Measurements from ENCODE around the gene CTNNAL1. TPM values are rescaled to one million over a fixed set of nuclear protein-coding genes. Genes with fewer than 3 reads are reported as not detected.

Gene CTNNAL1
- total RNA-seq, 1 experiment from 2014 or later, result 72.0 TPM

- Histone ChIP-seq H3K27me3 (replicated peaks; ENCODE audit: insufficient read depth, low read depth, low read length, poor library complexity) (no peaks in the 10 kb centered on the region), H3K9me3 (ENCODE audit: low read depth, low read length, poor library complexity, severe bottlenecking) (no peaks in the 10 kb centered on the region), H3K36me3 (ENCODE audit: insufficient read depth, low read length, poor library complexity, severe bottlenecking) (peaks cover 9% of the 10 kb centered on the region), H3K27ac (ENCODE audit: low read depth, low read length, poor library complexity, severe bottlenecking) (peak overlapping the region; percentile 68), H3K4me3 (ENCODE audit: low read depth, low read length, poor library complexity, severe bottlenecking) (no peak overlapping the region), H3K4me1 (ENCODE audit: insufficient read depth, low read length, poor library complexity, severe bottlenecking) (peaks cover 33% of the 10 kb centered on the region)
- no peak for DNase-seq (ENCODE audit: low spot score)
- ChIA-PET CTCF (no interaction called here), POLR2A (ENCODE audit: low non-redundant PET) (no interaction called here)
- no peak for TF ChIP-seq CTCF (conservative IDR thresholded peaks at IDR 0.05; ENCODE audit: low read depth, low read length)
- TF ChIP-seq EZH2 (IDR thresholded peaks at IDR 0.05; ENCODE audit: borderline replicate concordance, low read depth, low read length, poor library complexity, severe bottlenecking), result no peak
- no TSS peak for BruUV-seq (replicated peaks)
- intact Hi-C loops (cut with micrococcal nuclease; ENCODE audit: unreplicated experiment), result loop anchor here (5.0 kb wide), 1 partner anchor 103 kb away; the partner anchor contains the start of gene TMEM245
These were observed 1.4 kb upstream of the CTNNAL1 start for GRCh38 chr9:109014608-109015280.

GRCh38 chr9:109013679-109014607 lies 644 bp upstream of the CTNNAL1 start:
- POLR2A ChIA-PET (ENCODE audit: low non-redundant PET), result no interaction called here
- Histone ChIP-seq H3K36me3 (ENCODE audit: insufficient read depth, low read length, poor library complexity, severe bottlenecking) (peaks cover 4% of the 10 kb centered on the region), H3K4me1 (ENCODE audit: insufficient read depth, low read length, poor library complexity, severe bottlenecking) (peaks cover 33% of the 10 kb centered on the region), H3K27ac (ENCODE audit: low read depth, low read length, poor library complexity, severe bottlenecking) (peak overlapping the region; percentile 68), H3K4me3 (ENCODE audit: low read depth, low read length, poor library complexity, severe bottlenecking) (peak overlapping the region; percentile 94), H3K27me3 (replicated peaks; ENCODE audit: insufficient read depth, low read depth, low read length, poor library complexity) (no peaks in the 10 kb centered on the region), H3K9me3 (ENCODE audit: low read depth, low read length, poor library complexity, severe bottlenecking) (no peaks in the 10 kb centered on the region)
- CTCF ChIA-PET, result no interaction called here
- no peak for TF ChIP-seq CTCF (conservative IDR thresholded peaks at IDR 0.05; ENCODE audit: low read depth, low read length)
- intact Hi-C loops (cut with micrococcal nuclease; ENCODE audit: unreplicated experiment), result loop anchor here (5.0 kb wide), 1 partner anchor 103 kb away; the partner anchor contains the start of gene TMEM245
- BruUV-seq (replicated peaks), result no TSS peak
- peak; percentile 84 for DNase-seq (ENCODE audit: low spot score)

DNA sequence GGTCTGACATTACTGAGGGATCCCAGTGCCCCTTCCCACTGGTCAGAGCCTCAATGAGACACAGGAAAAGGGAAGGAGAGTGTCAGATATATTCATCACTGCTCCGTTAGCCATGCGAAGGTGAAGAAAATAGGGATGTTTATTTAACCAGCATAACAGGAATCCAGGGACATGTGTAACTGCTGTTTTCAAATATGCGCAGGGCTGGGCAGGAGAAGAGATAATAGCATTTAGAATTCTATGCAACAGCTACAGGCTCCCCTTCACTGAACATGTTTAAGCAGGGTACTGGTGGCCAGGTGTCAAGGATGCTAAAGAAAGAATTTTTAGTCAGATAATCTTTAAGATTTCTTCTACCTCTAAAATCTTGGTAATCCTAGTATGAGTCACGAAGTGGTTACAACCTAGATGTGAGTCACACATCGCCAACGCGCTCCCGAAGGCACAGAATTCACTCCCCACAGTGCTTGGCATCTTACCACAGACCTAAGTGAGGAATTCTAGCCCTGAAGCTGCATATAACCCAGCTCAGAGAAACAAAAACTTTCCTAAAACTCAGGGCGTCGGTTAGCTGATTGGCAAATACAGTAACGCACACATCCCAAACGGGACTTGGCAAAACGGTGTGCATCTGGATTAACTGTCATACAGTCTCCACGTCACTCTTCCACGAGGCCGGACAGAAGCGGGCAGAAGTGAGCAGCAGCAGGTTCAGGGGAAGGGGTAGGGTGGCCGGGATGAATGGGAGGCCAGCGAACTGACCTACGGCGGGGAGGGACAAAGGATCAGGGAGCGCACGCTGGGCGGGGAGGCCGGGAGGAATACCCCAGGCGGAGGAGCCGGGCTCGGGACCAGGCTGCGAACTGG lies 1.1 kb downstream of the CTNNAL1 start:
- Histone ChIP-seq H3K9me3 (ENCODE audit: low read depth, low read length, poor library complexity, severe bottlenecking) (no peaks in the 10 kb centered on the region), H3K36me3 (ENCODE audit: insufficient read depth, low read length, poor library complexity, severe bottlenecking) (no peaks in the 10 kb centered on the region), H3K4me3 (ENCODE audit: low read depth, low read length, poor library complexity, severe bottlenecking) (peak overlapping the region; percentile 94), H3K27me3 (replicated peaks; ENCODE audit: insufficient read depth, low read depth, low read length, poor library complexity) (no peaks in the 10 kb centered on the region), H3K4me1 (ENCODE audit: insufficient read depth, low read length, poor library complexity, severe bottlenecking) (peaks cover 33% of the 10 kb centered on the region), H3K27ac (ENCODE audit: low read depth, low read length, poor library complexity, severe bottlenecking) (peak overlapping the region; percentile 84)
- POLR2A ChIA-PET (ENCODE audit: low non-redundant PET), result no interaction called here
- CTCF ChIA-PET, result no interaction called here
- BruUV-seq (replicated peaks), result TSS peak; percentile 39
- TF ChIP-seq CTCF (conservative IDR thresholded peaks at IDR 0.05; ENCODE audit: low read depth, low read length) (no peak), EZH2 (IDR thresholded peaks at IDR 0.05; ENCODE audit: borderline replicate concordance, low read depth, low read length, poor library complexity, severe bottlenecking) (no peak)
- intact Hi-C loops (cut with micrococcal nuclease; ENCODE audit: unreplicated experiment), result loop anchor here (5.0 kb wide), 1 partner anchor 105 kb away; the partner anchor contains the start of gene TMEM245
- DNase-seq (ENCODE audit: low spot score), result peak; percentile 80

Measured in A673 (cell line).